Psoas muscle (tissue), 8 donors: Measurements from ENCODE around the gene KNOP1. TPM values are rescaled to one million over a fixed set of nuclear protein-coding genes. Genes with fewer than 3 reads are reported as not detected.
A peak's percentile ranks its signal among the peaks of the same experiment; 100 is the strongest.

ENCODE experiments used
- ATAC-seq, 4 donors: fragments of 200-7000 bp; cut with Tn5 transposase; one replicate each; pipeline ENCODE4 v1.9.1; 2020; ENCODE audit warnings: moderate library complexity in 3 of 4, mild to moderate bottlenecking in 2 of 4
- DNase-seq, 2 donors: peaks; one replicate each; pipeline ENCODE4 v3.0.0-alpha.2; 2020
- H3K27ac ChIP-seq: fragments of 200-600 bp; one replicate; pipeline ENCODE4 v1.8.0; 2022
- H3K27me3 ChIP-seq, 3 donors: fragments of 200-600 bp in 1 of 3; one replicate each; pipeline versions ENCODE4 v1.6.1 to v1.8.0; 2013 to 2022; ENCODE audit warnings: low read length in 2 of 3, mild to moderate bottlenecking in 2 of 3, moderate library complexity in 1 of 3; ENCODE audit not compliant: insufficient read depth in 3 of 3
- H3K36me3 ChIP-seq, 2 donors: fragments of 200-600 bp in 1 of 2; one replicate each; pipeline versions ENCODE4 v1.6.1 to v1.8.0; 2013 to 2022; ENCODE audit warnings: low read depth in 1 of 2, mild to moderate bottlenecking in 1 of 2, moderate library complexity in 1 of 2; ENCODE audit not compliant: insufficient read depth in 1 of 2
- H3K4me1 ChIP-seq: fragments of 200-600 bp; one replicate; pipeline ENCODE4 v1.8.0; 2022
- H3K4me3 ChIP-seq: fragments of 200-600 bp; one replicate; pipeline ENCODE4 v1.8.0; 2022; ENCODE audit warnings: mild to moderate bottlenecking
- H3K9me3 ChIP-seq: fragments of 200-600 bp; one replicate; pipeline ENCODE4 v1.8.0; 2022
- WGBS, 3 donors: extraction: QIAGEN DNeasy Blood & Tissue Kit; methylation state at CpG; one replicate each; pipeline versions ENCODE4 v1.1.6 to v1.1.7; 2013; 5-methylcytosine and 5-hydroxymethylcytosine counted together
- intact Hi-C, 2 donors: fragments of 100-400 bp; cut with DNase I; formaldehyde crosslinking; loops; one replicate each; pipeline versions ENCODE4 v1.11.0 to v1.14.2; 2022
- polyA plus RNA-seq, 3 donors: library from polyadenylated mRNA; stranded (reverse); fragments of 200-250 nt; gene quantifications; one replicate each; pipeline ENCODE4 v1.2.3, GENCODE V29; 2013
- total RNA-seq, 4 donors: library from RNA; stranded (reverse); fragmentation: NEBNext Ultra II Directional in 2 of 4; extraction: Animal tissue kit (Norgen Biotek cat#: 25700) in 2 of 4; gene quantifications; one replicate each; pipeline versions ENCODE4 v1.2.1 to v1.2.4, GENCODE V29; 2021 to 2023
- TF ChIP-seq, protein P1 (sequence below): fragments of 200-600 bp; IDR thresholded peaks from one replicate; pipeline ENCODE4 v1.8.0; 2022; ENCODE audit warnings: antibody characterized with exemption
- donor health status: healthy with polysubstance abuse.
- donor health status: DM: no; HTN: no; CAD: no; lungs with moderate emphysema.
- donor health status: Bipolar disorder and iron deficiency.
- donor health status: healthy.
- donor health status: DM: yes; HTN: yes; CAD: no.
- donor health status: DM: no; HTN: no; CAD: no.
- donor health status: DM: no; HTN: no; CAD: no.
- donor health status: DM: yes; HTN: yes; CAD: no.

KNOP1 gene
- total and polyA plus RNA-seq, 7 donors, result 5.9 to 14.7 (median 9.5) TPM

DNA sequence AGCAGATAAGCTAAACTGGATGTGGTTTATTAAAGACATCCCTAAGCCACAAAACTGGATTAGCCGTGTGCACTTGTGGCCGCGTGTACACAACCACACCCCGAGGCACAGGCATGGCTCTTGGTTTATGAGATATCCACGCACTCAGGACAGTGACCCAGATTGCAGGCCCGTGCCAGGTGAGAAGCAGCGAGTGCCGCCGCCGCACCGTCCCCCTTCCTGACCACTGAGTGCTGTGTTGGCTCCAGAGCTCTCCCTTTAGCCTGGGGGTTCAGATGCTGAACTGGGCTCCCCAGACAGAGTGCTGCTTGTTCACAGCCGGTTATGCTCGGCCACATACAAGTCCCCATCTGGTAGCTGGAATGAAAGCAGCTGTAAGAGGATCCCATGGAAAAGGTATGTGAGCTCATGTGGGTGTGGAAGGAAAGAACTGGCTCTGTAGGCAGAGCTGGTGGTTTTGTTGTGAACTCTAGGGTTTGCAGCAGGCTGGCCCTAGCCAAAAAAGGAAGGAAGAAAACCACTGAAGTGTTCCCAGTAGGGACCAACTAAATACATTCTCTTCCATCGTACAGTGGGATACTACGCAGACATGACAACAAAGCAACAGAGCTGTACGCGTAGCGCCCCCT is 29.5 kb downstream of the KNOP1 start:
- 86 to 90% (median 89%) methylated on average over 18 of the region's 18 CpGs for WGBS, 3 donors
- no peaks in the 10 kb centered on the region for H3K9me3 ChIP-seq
- DNase-seq (no peak), ATAC-seq (peak in 1 of 4 donors; percentile 57)
- no peak overlapping the region for H3K4me3 ChIP-seq
- no peaks in the 10 kb centered on the region for H3K4me1 ChIP-seq
- H3K27ac ChIP-seq, result no peak overlapping the region
- H3K27me3 ChIP-seq, result no peaks in the 10 kb centered on the region
- TF ChIP-seq, protein P1, sequence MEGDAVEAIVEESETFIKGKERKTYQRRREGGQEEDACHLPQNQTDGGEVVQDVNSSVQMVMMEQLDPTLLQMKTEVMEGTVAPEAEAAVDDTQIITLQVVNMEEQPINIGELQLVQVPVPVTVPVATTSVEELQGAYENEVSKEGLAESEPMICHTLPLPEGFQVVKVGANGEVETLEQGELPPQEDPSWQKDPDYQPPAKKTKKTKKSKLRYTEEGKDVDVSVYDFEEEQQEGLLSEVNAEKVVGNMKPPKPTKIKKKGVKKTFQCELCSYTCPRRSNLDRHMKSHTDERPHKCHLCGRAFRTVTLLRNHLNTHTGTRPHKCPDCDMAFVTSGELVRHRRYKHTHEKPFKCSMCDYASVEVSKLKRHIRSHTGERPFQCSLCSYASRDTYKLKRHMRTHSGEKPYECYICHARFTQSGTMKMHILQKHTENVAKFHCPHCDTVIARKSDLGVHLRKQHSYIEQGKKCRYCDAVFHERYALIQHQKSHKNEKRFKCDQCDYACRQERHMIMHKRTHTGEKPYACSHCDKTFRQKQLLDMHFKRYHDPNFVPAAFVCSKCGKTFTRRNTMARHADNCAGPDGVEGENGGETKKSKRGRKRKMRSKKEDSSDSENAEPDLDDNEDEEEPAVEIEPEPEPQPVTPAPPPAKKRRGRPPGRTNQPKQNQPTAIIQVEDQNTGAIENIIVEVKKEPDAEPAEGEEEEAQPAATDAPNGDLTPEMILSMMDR, result no peak
- intact Hi-C loops, result no loop called here
- peaks cover 9 to 77% of the 10 kb centered on the region in 2 donors for H3K36me3 ChIP-seq

DNA sequence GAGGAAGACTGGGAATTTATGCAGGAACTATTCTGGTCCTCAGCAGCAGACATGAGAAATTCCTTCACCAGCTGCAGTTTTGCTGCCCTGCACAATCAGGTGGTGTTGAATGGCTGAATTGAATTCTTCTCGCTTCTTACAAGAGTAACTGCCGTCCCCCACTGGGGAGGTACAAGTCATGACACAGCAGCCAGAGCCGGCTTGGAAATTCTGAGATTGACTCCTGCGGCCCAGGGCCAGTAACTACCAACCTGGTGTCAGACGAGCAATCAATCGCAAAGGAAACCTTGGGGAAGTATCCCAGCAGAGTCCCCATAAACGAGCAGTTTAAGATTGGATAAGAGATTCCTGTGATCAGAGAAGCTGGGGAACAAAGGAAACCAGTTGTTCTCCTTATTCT is 30.7 kb downstream of the KNOP1 start:
- peaks cover 9 to 82% of the 10 kb centered on the region in 2 donors for H3K36me3 ChIP-seq
- H3K9me3 ChIP-seq, result no peaks in the 10 kb centered on the region
- ATAC-seq (no peak), DNase-seq (no peak)
- H3K4me1 ChIP-seq, result no peaks in the 10 kb centered on the region
- H3K4me3 ChIP-seq, result no peak overlapping the region
- 76 to 81% (median 80%) methylated on average over 7 of the region's 7 CpGs for WGBS, 3 donors
- TF ChIP-seq, protein P1, result no peak
- H3K27ac ChIP-seq, result no peak overlapping the region
- intact Hi-C loops, result no loop called here
- H3K27me3 ChIP-seq, result no peaks in the 10 kb centered on the region

GRCh38 chr16:19685176-19685575 is 32.9 kb downstream of the KNOP1 start:
- H3K36me3 ChIP-seq, result peaks cover 9 to 70% of the 10 kb centered on the region in 2 donors
- H3K27ac ChIP-seq, result no peak overlapping the region
- no peak overlapping the region for H3K4me3 ChIP-seq
- no peaks in the 10 kb centered on the region for H3K27me3 ChIP-seq
- TF ChIP-seq, protein P1, result no peak
- ATAC-seq, result no peak
- WGBS, 3 donors, result 97 to 98% (median 98%) methylated on average over 4 of the region's 4 CpGs
- H3K9me3 ChIP-seq, result no peaks in the 10 kb centered on the region
- peaks cover 4% of the 10 kb centered on the region for H3K4me1 ChIP-seq
- no peak for DNase-seq
- intact Hi-C loops, result no loop called here

DNA sequence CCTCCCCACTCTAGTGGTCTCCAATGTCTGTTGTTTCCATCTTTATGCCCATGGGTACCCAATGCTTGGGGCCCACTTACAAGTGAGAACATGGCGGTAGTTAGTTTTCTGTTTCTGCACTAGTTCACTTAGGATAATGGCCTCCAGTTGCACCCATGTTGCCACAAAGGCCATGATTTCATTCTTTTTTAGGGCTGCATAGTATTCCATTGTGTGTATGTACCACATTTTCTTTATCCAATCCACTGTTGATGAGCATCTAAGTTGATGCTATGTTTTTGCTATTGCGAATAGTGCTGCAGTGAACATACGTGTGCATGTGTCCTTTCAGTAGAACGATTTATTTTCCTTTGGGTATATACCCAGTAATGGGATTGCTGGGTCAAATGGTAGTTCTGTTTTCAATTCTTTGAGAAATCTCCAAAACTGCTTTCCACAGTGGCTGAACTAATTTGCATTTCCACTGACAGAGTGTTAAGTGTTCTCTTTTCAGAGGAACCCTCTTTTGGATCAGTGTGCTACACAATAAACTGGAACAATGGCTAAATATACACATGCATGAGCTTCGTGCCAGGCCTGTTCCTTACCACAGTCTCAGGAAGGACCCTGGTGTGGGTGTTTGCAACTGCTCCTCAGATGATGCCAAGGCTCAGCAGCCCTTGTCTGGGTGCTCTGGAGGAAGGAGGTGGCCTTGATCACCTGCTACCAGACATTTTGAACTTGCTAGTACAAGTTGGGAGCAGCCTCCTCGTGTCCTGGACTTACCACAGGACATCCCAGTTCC is 34.4 kb downstream of the KNOP1 start:
- DNase-seq, result no peak
- intact Hi-C loops, result no loop called here
- WGBS, 3 donors, result 92 to 94% (median 94%) methylated on average over 6 of the region's 6 CpGs
- Histone ChIP-seq H3K27me3 (no peaks in the 10 kb centered on the region), H3K4me3 (no peak overlapping the region), H3K4me1 (peaks cover 8% of the 10 kb centered on the region), H3K9me3 (no peaks in the 10 kb centered on the region), H3K36me3 (peaks cover 9 to 67% of the 10 kb centered on the region in 2 donors), H3K27ac (no peak overlapping the region)
- no peak for ATAC-seq
- TF ChIP-seq, protein P1, result no peak
